GM12878 (cell line): ENCODE data around the gene SGIP1. TPM values are rescaled to one million over a fixed set of nuclear protein-coding genes. Genes with fewer than 3 reads are reported as not detected.

Experiments
- ATAC-seq: fragments of 200-7000 bp; cut with Tn5 transposase; 3 replicates; pipeline ENCODE4 v1.9.1; 2020; ENCODE audit warnings: mild to moderate bottlenecking, moderate library complexity
- BruUV-seq: library from RNA; stranded (reverse); fragments of 400-500 nt; replicated peaks from 2 replicates; lab custom pipeline; 2021; lab: Mats Ljungman, UMichigan
- CTCF ChIA-PET: fragments of 300-600 bp; sonication (Branson Sonifier 250); formaldehyde crosslinking; extraction: SDS; loops from one replicate; lab custom pipeline; 2021; ENCODE audit warnings: inconsistent platforms; lab: Yijun Ruan, JAX
- POLR2A ChIA-PET: fragments of 350-600 bp; formaldehyde crosslinking; extraction: SDS; loops from one replicate; lab custom pipeline; 2021; ENCODE audit warnings: inconsistent platforms; lab: Charles Lee
- RAD21 ChIA-PET: fragments of 300-600 bp; sonication (Branson Sonifier 250); formaldehyde crosslinking; loops from one replicate; lab custom pipeline; 2023; ENCODE audit warnings: antibody characterized with exemption; ENCODE audit not compliant: unreplicated experiment; lab: Charles Lee
- SMC1A ChIA-PET: fragments of 300-600 bp; sonication (Branson Sonifier 250); formaldehyde crosslinking; loops from one replicate; lab custom pipeline; 2023; ENCODE audit not compliant: unreplicated experiment, uncharacterized antibody; lab: Charles Lee
- DNase-seq: peaks from one replicate; pipeline ENCODE4 v3.0.0-alpha.2; 2011; ENCODE audit warnings: low read depth, low spot score
- FAIRE-seq: peaks from 3 replicates; lab custom pipeline; 2011; peaks lifted over from hg19 to GRCh38; lab: Jason Lieb, UNC
- H2AFZ ChIP-seq: 2 replicates; pipeline ENCODE4 v1.6.0; 2011; ENCODE audit warnings: low read depth, low read length, control low read depth; ENCODE audit not compliant: control insufficient read depth
- H3K27ac ChIP-seq: 2 replicates; pipeline ENCODE4 v1.5.1; 2011; ENCODE audit warnings: control low read depth; ENCODE audit not compliant: control insufficient read depth, insufficient read depth
- H3K27me3 ChIP-seq, 2 experiments: replicated peaks in 1 of 2; 2 replicates each; pipeline versions ENCODE4 v1.6.0 to v1.6.1; 2011; ENCODE audit warnings: low read length in 1 of 2; ENCODE audit not compliant: control insufficient read depth in 2 of 2, insufficient read depth in 2 of 2
- H3K36me3 ChIP-seq, 2 experiments: 2 replicates each; pipeline ENCODE4 v1.5.1; 2011; ENCODE audit warnings: low read length in 1 of 2; ENCODE audit not compliant: control insufficient read depth in 2 of 2, insufficient read depth in 2 of 2
- H3K4me1 ChIP-seq: 2 replicates; pipeline ENCODE4 v1.6.1; 2011; ENCODE audit warnings: mild to moderate bottlenecking, low read length, moderate library complexity, mixed read lengths; ENCODE audit not compliant: control insufficient read depth, insufficient read depth
- H3K4me2 ChIP-seq: 2 replicates; pipeline ENCODE4 v1.6.0; 2011; ENCODE audit warnings: control low read depth; ENCODE audit not compliant: control insufficient read depth, insufficient read depth
- H3K4me3 ChIP-seq: fragments of 200-600 bp; sonication (generic); 2 replicates; pipeline ENCODE4 v1.5.1; 2016
- H3K79me2 ChIP-seq: 2 replicates; pipeline ENCODE4 v1.6.0; 2011; ENCODE audit warnings: low read length; ENCODE audit not compliant: control insufficient read depth, insufficient read depth
- H3K9ac ChIP-seq: 2 replicates; pipeline ENCODE4 v1.8.0; 2011; ENCODE audit warnings: low read length, control low read depth, mixed read lengths; ENCODE audit not compliant: control insufficient read depth, insufficient read depth
- H3K9me3 ChIP-seq: replicated peaks from 3 replicates; pipeline ENCODE4 v1.5.1; 2011; ENCODE audit warnings: mild to moderate bottlenecking, low read length; ENCODE audit not compliant: control insufficient read depth, insufficient read depth
- H4K20me1 ChIP-seq: 2 replicates; pipeline ENCODE4 v1.6.0; 2011; ENCODE audit not compliant: control insufficient read depth, insufficient read depth
- HCFC1 ChIP-seq: fragments of 150-350 bp; IDR thresholded peaks from 2 replicates; pipeline ENCODE4 v1.6.1; 2014; ENCODE audit warnings: low read length
- NFXL1 ChIP-seq: fragments of 450-650 bp; IDR thresholded peaks from 2 replicates; pipeline ENCODE4 v1.6.1; 2017; ENCODE audit warnings: antibody characterized with exemption, mild to moderate bottlenecking, borderline replicate concordance
- RB1 ChIP-seq: fragments of 450-650 bp; formaldehyde crosslinking; IDR thresholded peaks from 2 replicates; pipeline ENCODE4 v1.6.1; 2017; ENCODE audit warnings: mild to moderate bottlenecking, borderline replicate concordance
- TCF7 ChIP-seq: IDR thresholded peaks from 2 replicates; pipeline ENCODE4 v1.6.1; 2014; ENCODE audit warnings: antibody characterized with exemption, borderline replicate concordance
- YY1 ChIP-seq: IDR thresholded peaks from 2 replicates; pipeline ENCODE4 v1.6.1; 2011; ENCODE audit warnings: low read depth, mild to moderate bottlenecking, low read length
- ZNF207 ChIP-seq: fragments of 450-650 bp; IDR thresholded peaks from 2 replicates; pipeline ENCODE4 v1.6.1; 2014; ENCODE audit warnings: antibody characterized with exemption, mild to moderate bottlenecking, borderline replicate concordance
- ZNF24 ChIP-seq: fragments of 450-650 bp; IDR thresholded peaks from 2 replicates; pipeline ENCODE4 v1.6.1; 2017; ENCODE audit warnings: antibody characterized with exemption, mild to moderate bottlenecking
- WGBS: methylation state at CpG from one replicate; pipeline ENCODE4 v1.1.6; 2016; ENCODE audit warnings: low lambda C conversion rate; ENCODE audit not compliant: insufficient replicate concordance, insufficient coverage; ENCODE audit errors: missing lambda C conversion rate; 5-methylcytosine and 5-hydroxymethylcytosine counted together
- in situ Hi-C: fragments of 300-500 bp; cut with MboI; formaldehyde crosslinking; loops from 9 replicates; pipeline ENCODE4 v1.14.3; 2018; ENCODE audit warnings: mixed read lengths
- intact Hi-C: fragments of 100-400 bp; cut with micrococcal nuclease; formaldehyde crosslinking; loops from one replicate; pipeline ENCODE4 v1.14.2; 2022; ENCODE audit not compliant: unreplicated experiment
- polyA plus RNA-seq, 11 experiments: library from polyadenylated mRNA; depleted of rRNA in 4 of 11; unstranded in 6 of 11; stranded (reverse) in 5 of 11; fragments of >200 nt; fragmentation: Nextera tagmentation in 4 of 11; fragmentation: Illumina TruSeq in 1 of 11; extraction: Ambion mirVana in 4 of 11; extraction: Trizol in 1 of 11; gene quantifications; 1 replicate in 1 of 11; 2 replicates in 10 of 11; pipeline versions ENCODE4 v1.2.1 to v1.2.3, GENCODE V29; 2011 to 2016; ENCODE audit warnings: inconsistent platforms in 2 of 11, missing spikeins in 2 of 11, low read depth in 1 of 11
- total RNA-seq, 4 experiments: library from RNA; depleted of rRNA in 3 of 4; stranded (reverse); fragments of >200 nt in 3 of 4; fragmentation: Illumina TruSeq in 1 of 4; extraction: Trizol in 1 of 4; gene quantifications; 2 replicates each; pipeline versions ENCODE4 v1.2.1 to v1.2.3, GENCODE V29; 2013 to 2021
- TF ChIP-seq, protein P1 (sequence below): fragments of 450-650 bp; IDR thresholded peaks from 2 replicates; pipeline ENCODE4 v1.6.1; 2017; ENCODE audit warnings: mild to moderate bottlenecking
- TF ChIP-seq, protein P2 (sequence below): fragments of 450-650 bp; IDR thresholded peaks from 2 replicates; pipeline ENCODE4 v1.6.1; 2017; ENCODE audit warnings: mild to moderate bottlenecking, moderate library complexity

Gene SGIP1
- total and polyA plus RNA-seq, 10 of the 15 experiments (the other 5 are each of a cell fraction or from before 2014, with no cell fraction given) = 0.15 TPM; not detected in 9

DNA sequence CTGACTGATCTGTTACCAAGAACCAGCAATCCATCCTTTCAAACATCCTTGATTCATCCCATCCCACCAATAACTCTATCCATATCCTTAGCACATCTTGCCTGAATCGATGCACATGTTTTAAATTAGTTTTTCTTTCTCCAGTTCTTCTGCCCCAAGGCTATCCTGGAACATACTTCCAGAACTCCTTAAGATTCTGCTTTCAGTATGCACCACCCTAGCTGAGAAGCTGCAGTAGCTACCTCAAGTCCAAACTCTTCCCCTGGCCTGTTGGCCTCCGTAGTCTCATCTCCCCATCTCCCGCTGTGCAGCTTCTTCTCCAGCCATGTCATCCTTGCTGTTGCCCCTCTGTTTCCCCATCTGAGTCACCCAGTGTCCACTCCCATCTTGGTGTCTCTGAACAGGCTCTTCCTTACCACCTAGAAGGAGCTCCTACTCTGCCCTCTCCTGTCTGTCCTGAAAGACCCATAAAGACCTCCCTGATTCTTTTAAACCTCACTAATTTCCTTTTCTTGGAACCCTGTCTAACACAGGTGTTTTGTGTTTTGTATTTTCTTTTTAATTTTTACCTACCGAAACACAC is 108.0 kb downstream of the SGIP1 start (continued):
- TF ChIP-seq TCF7 = no peak
- TF ChIP-seq NFXL1 = no peak
- no peak for TF ChIP-seq ZNF24
- no peak for TF ChIP-seq RB1

DNA sequence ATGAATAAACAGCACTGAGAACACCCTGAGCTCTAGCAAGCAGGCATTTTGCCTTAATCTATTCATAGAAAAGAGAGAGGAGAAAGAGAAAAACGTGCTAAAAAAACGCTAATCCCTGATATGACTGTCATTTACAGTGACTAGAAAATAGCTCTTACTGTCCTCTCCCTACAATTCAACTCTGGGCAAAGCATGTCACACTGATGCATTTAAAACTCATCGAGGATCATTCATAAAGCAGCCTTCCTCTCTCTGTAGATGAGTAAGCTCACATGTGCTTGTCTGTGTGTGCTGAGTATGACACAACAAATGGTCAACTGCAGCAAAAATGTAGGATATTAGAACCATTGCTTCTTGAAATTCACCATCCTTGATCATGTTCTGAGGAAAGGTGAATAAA is 109.0 kb downstream of the SGIP1 start:
- no peak for TF ChIP-seq YY1
- TF ChIP-seq, protein P1, sequence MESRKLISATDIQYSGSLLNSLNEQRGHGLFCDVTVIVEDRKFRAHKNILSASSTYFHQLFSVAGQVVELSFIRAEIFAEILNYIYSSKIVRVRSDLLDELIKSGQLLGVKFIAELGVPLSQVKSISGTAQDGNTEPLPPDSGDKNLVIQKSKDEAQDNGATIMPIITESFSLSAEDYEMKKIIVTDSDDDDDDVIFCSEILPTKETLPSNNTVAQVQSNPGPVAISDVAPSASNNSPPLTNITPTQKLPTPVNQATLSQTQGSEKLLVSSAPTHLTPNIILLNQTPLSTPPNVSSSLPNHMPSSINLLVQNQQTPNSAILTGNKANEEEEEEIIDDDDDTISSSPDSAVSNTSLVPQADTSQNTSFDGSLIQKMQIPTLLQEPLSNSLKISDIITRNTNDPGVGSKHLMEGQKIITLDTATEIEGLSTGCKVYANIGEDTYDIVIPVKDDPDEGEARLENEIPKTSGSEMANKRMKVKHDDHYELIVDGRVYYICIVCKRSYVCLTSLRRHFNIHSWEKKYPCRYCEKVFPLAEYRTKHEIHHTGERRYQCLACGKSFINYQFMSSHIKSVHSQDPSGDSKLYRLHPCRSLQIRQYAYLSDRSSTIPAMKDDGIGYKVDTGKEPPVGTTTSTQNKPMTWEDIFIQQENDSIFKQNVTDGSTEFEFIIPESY = no peak
- TF ChIP-seq ZNF207 = no peak
- TF ChIP-seq, protein P2, sequence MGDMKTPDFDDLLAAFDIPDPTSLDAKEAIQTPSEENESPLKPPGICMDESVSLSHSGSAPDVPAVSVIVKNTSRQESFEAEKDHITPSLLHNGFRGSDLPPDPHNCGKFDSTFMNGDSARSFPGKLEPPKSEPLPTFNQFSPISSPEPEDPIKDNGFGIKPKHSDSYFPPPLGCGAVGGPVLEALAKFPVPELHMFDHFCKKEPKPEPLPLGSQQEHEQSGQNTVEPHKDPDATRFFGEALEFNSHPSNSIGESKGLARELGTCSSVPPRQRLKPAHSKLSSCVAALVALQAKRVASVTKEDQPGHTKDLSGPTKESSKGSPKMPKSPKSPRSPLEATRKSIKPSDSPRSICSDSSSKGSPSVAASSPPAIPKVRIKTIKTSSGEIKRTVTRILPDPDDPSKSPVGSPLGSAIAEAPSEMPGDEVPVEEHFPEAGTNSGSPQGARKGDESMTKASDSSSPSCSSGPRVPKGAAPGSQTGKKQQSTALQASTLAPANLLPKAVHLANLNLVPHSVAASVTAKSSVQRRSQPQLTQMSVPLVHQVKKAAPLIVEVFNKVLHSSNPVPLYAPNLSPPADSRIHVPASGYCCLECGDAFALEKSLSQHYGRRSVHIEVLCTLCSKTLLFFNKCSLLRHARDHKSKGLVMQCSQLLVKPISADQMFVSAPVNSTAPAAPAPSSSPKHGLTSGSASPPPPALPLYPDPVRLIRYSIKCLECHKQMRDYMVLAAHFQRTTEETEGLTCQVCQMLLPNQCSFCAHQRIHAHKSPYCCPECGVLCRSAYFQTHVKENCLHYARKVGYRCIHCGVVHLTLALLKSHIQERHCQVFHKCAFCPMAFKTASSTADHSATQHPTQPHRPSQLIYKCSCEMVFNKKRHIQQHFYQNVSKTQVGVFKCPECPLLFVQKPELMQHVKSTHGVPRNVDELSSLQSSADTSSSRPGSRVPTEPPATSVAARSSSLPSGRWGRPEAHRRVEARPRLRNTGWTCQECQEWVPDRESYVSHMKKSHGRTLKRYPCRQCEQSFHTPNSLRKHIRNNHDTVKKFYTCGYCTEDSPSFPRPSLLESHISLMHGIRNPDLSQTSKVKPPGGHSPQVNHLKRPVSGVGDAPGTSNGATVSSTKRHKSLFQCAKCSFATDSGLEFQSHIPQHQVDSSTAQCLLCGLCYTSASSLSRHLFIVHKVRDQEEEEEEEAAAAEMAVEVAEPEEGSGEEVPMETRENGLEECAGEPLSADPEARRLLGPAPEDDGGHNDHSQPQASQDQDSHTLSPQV = no peak
- no peak for TF ChIP-seq HCFC1
- Histone ChIP-seq H3K27ac (no peak overlapping the region), H3K79me2 (no peaks in the 10 kb centered on the region), H3K4me2 (no peak overlapping the region), H3K4me1 (no peaks in the 10 kb centered on the region), H4K20me1 (no peaks in the 10 kb centered on the region), H3K9ac (no peak overlapping the region), H3K4me3 (no peak overlapping the region), H3K36me3 (no peaks in the 10 kb centered on the region), H3K9me3 (no peaks in the 10 kb centered on the region), H3K27me3 (no peaks in the 10 kb centered on the region; a peak in 2 of 4 replicates), H2AFZ (no peak overlapping the region)
- ChIA-PET SMC1A (no interaction called here), POLR2A (no interaction called here), CTCF (no interaction called here), RAD21 (no interaction called here)
- intact Hi-C loops = no loop called here
- no peak for ATAC-seq
- BruUV-seq = no TSS peak
- WGBS = 12% methylated on average over 3 of the region's 3 CpGs
- no peak for DNase-seq
- in situ Hi-C loops = no loop called here
- no peak for FAIRE-seq
